Astrocyte (in vitro differentiated cells and primary cell): ENCODE data around the gene MPRIP. TPM values are rescaled to one million over a fixed set of nuclear protein-coding genes. Genes with fewer than 3 reads are reported as not detected.
"Not testable (repeated sequence)": the region's sequence is repeated elsewhere in the genome, so short reads cannot be mapped to it uniquely, and the experiment has no call there.

Experiments
- DNase-seq: peaks from one replicate; pipeline ENCODE4 v3.0.0-alpha.2; 2010; ENCODE audit warnings: low read depth
- FAIRE-seq: peaks from 2 replicates; lab custom pipeline; 2011; peaks lifted over from hg19 to GRCh38; lab: Jason Lieb, UNC
- H2AFZ ChIP-seq: 2 replicates; pipeline ENCODE4 v1.6.0; 2012; ENCODE audit warnings: low read depth, low read length, inconsistent platforms
- H3K27ac ChIP-seq: 2 replicates; pipeline ENCODE4 v1.5.1; 2011; ENCODE audit warnings: low read depth, low read length, inconsistent platforms
- H3K27me3 ChIP-seq: 2 replicates; pipeline ENCODE4 v1.6.0; 2011; ENCODE audit warnings: low read length, inconsistent platforms; ENCODE audit not compliant: insufficient read depth
- H3K36me3 ChIP-seq: 2 replicates; pipeline ENCODE4 v1.5.1; 2011; ENCODE audit warnings: low read length, inconsistent platforms; ENCODE audit not compliant: insufficient read depth
- H3K4me1 ChIP-seq: 2 replicates; pipeline ENCODE4 v1.5.1; 2011; ENCODE audit warnings: low read length, inconsistent platforms; ENCODE audit not compliant: insufficient read depth
- H3K4me2 ChIP-seq: 2 replicates; pipeline ENCODE4 v1.6.0; 2012; ENCODE audit warnings: low read length, inconsistent platforms
- H3K4me3 ChIP-seq: 2 replicates; pipeline ENCODE4 v1.5.1; 2011; ENCODE audit warnings: low read depth, mild to moderate bottlenecking, low read length, inconsistent platforms; ENCODE audit not compliant: insufficient read depth
- H3K79me2 ChIP-seq: 2 replicates; pipeline ENCODE4 v1.6.0; 2012; ENCODE audit warnings: mild to moderate bottlenecking, low read length, inconsistent platforms; ENCODE audit not compliant: insufficient read depth
- H3K9ac ChIP-seq: 2 replicates; pipeline ENCODE4 v1.6.0; 2012; ENCODE audit warnings: mild to moderate bottlenecking, low read length, inconsistent platforms
- H3K9me3 ChIP-seq: 2 replicates; pipeline ENCODE4 v1.5.1; 2012; ENCODE audit warnings: low read depth, mild to moderate bottlenecking, low read length, inconsistent platforms; ENCODE audit not compliant: insufficient read depth
- H4K20me1 ChIP-seq: 2 replicates; pipeline ENCODE4 v1.6.0; 2012; ENCODE audit warnings: low read length, inconsistent platforms; ENCODE audit not compliant: insufficient read depth
- H3K27ac Mint-ChIP-seq: one replicate; pipeline ENCODE4 v1.8.0; 2021; ENCODE audit warnings: mild to moderate bottlenecking, mixed read lengths; ENCODE audit not compliant: unreplicated experiment
- H3K27me3 Mint-ChIP-seq: one replicate; pipeline ENCODE4 v1.8.0; 2021; ENCODE audit warnings: low read depth, mixed read lengths; ENCODE audit not compliant: unreplicated experiment
- H3K36me3 Mint-ChIP-seq: one replicate; pipeline ENCODE4 v1.8.0; 2021; ENCODE audit warnings: low read depth, mixed read lengths; ENCODE audit not compliant: unreplicated experiment
- H3K4me1 Mint-ChIP-seq: one replicate; pipeline ENCODE4 v1.8.0; 2021; ENCODE audit warnings: low read depth, mixed read lengths; ENCODE audit not compliant: unreplicated experiment
- H3K4me3 Mint-ChIP-seq: one replicate; pipeline ENCODE4 v1.8.0; 2021; ENCODE audit warnings: mild to moderate bottlenecking, moderate library complexity, mixed read lengths; ENCODE audit not compliant: unreplicated experiment
- H3K9me3 Mint-ChIP-seq: one replicate; pipeline ENCODE4 v1.8.0; 2021; ENCODE audit warnings: mild to moderate bottlenecking, mixed read lengths; ENCODE audit not compliant: unreplicated experiment
- total RNA-seq: library from RNA; stranded (reverse); gene quantifications from 2 replicates; pipeline ENCODE4 v1.2.1, GENCODE V29; 2021

MPRIP gene
- total RNA-seq, 1 donor from 2014 or later: 176 TPM

- H3K4me1 Mint-ChIP-seq, H3K27ac ChIP-seq, DNase-seq, H3K27me3 ChIP-seq, H4K20me1 ChIP-seq, H3K9ac ChIP-seq, H3K4me3 Mint-ChIP-seq, H2AFZ ChIP-seq, H3K9me3 Mint-ChIP-seq, H3K27me3 Mint-ChIP-seq, H3K27ac Mint-ChIP-seq, H3K4me1 ChIP-seq, H3K79me2 ChIP-seq, H3K36me3 Mint-ChIP-seq, H3K4me3 ChIP-seq, H3K9me3 ChIP-seq, H3K36me3 ChIP-seq: not testable (repeated sequence)
- peak; percentile 85 for FAIRE-seq
- H3K4me2 ChIP-seq: peak overlapping the region; percentile 50
Measured at GRCh38 chr17:17010545-17011034, 31.7 kb upstream of the MPRIP start.

GRCh38 chr17:17011043-17011907 lies 31.0 kb upstream of the MPRIP start:
- H3K4me3 Mint-ChIP-seq, H3K36me3 ChIP-seq, H3K79me2 ChIP-seq, H3K4me1 Mint-ChIP-seq, H3K27me3 Mint-ChIP-seq, H2AFZ ChIP-seq, H3K9me3 Mint-ChIP-seq, H3K4me1 ChIP-seq, H3K27ac ChIP-seq, H3K27me3 ChIP-seq, H3K9me3 ChIP-seq, H4K20me1 ChIP-seq, H3K27ac Mint-ChIP-seq, H3K36me3 Mint-ChIP-seq, H3K4me3 ChIP-seq, H3K9ac ChIP-seq: not testable (repeated sequence)
- peak overlapping the region; percentile 50 for H3K4me2 ChIP-seq
- FAIRE-seq (peak; percentile 93), DNase-seq (peak; percentile 85)

- not testable (repeated sequence) for H3K9me3 ChIP-seq, FAIRE-seq, H3K79me2 ChIP-seq, H3K27ac Mint-ChIP-seq, H3K27ac ChIP-seq, H3K4me1 ChIP-seq, H3K36me3 ChIP-seq, H3K4me1 Mint-ChIP-seq, H3K27me3 ChIP-seq, H3K36me3 Mint-ChIP-seq, H3K4me3 Mint-ChIP-seq, H4K20me1 ChIP-seq, H3K27me3 Mint-ChIP-seq, H3K9ac ChIP-seq, DNase-seq, H3K9me3 Mint-ChIP-seq, H2AFZ ChIP-seq, H3K4me3 ChIP-seq
- H3K4me2 ChIP-seq: peak overlapping the region; percentile 57
Measured at GRCh38 chr17:17013828-17014747, 28.2 kb upstream of the MPRIP start.

GRCh38 chr17:17014748-17015124 lies 27.5 kb upstream of the MPRIP start:
- not testable (repeated sequence) for H2AFZ ChIP-seq, H3K9me3 Mint-ChIP-seq, H3K4me1 Mint-ChIP-seq, H3K9me3 ChIP-seq, H3K4me3 Mint-ChIP-seq, H3K36me3 ChIP-seq, H3K27me3 Mint-ChIP-seq, H3K4me1 ChIP-seq, H3K36me3 Mint-ChIP-seq, H3K79me2 ChIP-seq, H4K20me1 ChIP-seq, H3K27ac ChIP-seq, H3K27ac Mint-ChIP-seq, H3K4me3 ChIP-seq, FAIRE-seq, H3K27me3 ChIP-seq, H3K9ac ChIP-seq
- peak; percentile 78 for DNase-seq
- peak overlapping the region; percentile 57 for H3K4me2 ChIP-seq
